Astrocyte of the spinal cord (primary cell): ENCODE measurements around the gene CHML.

Experiments
- DNase-seq: peaks from one replicate; pipeline ENCODE4 v3.0.0; 2011; ENCODE audit warnings: low read depth, low spot score
- H3K4me3 ChIP-seq: 2 replicates; pipeline ENCODE4 v1.5.1; 2011; ENCODE audit warnings: low read depth, mild to moderate bottlenecking, low read length, moderate library complexity
- CTCF ChIP-seq: IDR thresholded peaks from 2 replicates; pipeline ENCODE4 v1.5.1; 2012; ENCODE audit warnings: low read depth, mild to moderate bottlenecking, low read length, inconsistent platforms
- in situ Hi-C: cut with HindIII; loops from 2 replicates; pipeline ENCODE4 v1.10.0; 2017; ENCODE audit warnings: low sequenced_read_pairs

CHML gene

GRCh38 chr1:241627453-241628259 is 12.5 kb downstream of the CHML start:
- no peak overlapping the region for H3K4me3 ChIP-seq
- in situ Hi-C loops, result no loop called here
- TF ChIP-seq CTCF, result peak; percentile 73
- peak; percentile 87 for DNase-seq

- TF ChIP-seq CTCF, result no peak
- DNase-seq, result no peak
- in situ Hi-C loops, result no loop called here
- no peak overlapping the region for H3K4me3 ChIP-seq
These were observed 15.2 kb downstream of the CHML start for GRCh38 chr1:241624935-241625334.

GRCh38 chr1:241622669-241623068 is 17.5 kb downstream of the CHML start:
- in situ Hi-C loops, result no loop called here
- DNase-seq, result no peak
- TF ChIP-seq CTCF, result no peak
- no peak overlapping the region for H3K4me3 ChIP-seq

- no peak for DNase-seq
- in situ Hi-C loops, result no loop called here
- TF ChIP-seq CTCF, result no peak
- no peak overlapping the region for H3K4me3 ChIP-seq
These were observed 22.7 kb downstream of the CHML start for GRCh38 chr1:241617426-241617825.

GRCh38 chr1:241615043-241615974 is 24.9 kb downstream of the CHML start:
- H3K4me3 ChIP-seq, result no peak overlapping the region
- no peak for TF ChIP-seq CTCF
- in situ Hi-C loops, result no loop called here
- no peak for DNase-seq

- H3K4me3 ChIP-seq, result no peak overlapping the region
- no peak for DNase-seq
- TF ChIP-seq CTCF, result no peak
- in situ Hi-C loops, result no loop called here
These were observed 25.6 kb downstream of the CHML start for GRCh38 chr1:241614572-241614971.
